Muscle layer of duodenum (tissue), 2 donors: ENCODE data around the gene PRSS50.
A peak's percentile ranks its signal among the peaks of the same experiment; 100 is the strongest.

ENCODE experiments used
- H3K27ac ChIP-seq: one replicate; pipeline ENCODE4 v1.7.0; 2013; ENCODE audit warnings: mild to moderate bottlenecking, low read length
- H3K27me3 ChIP-seq: one replicate; pipeline ENCODE4 v1.7.0; 2013; ENCODE audit warnings: low read depth, mild to moderate bottlenecking, control low read depth, low read length
- H3K36me3 ChIP-seq, 2 donors: one replicate each; pipeline ENCODE4 v1.7.0; 2013; ENCODE audit warnings: low read length in 2 of 2, control low read depth in 1 of 2, mild to moderate bottlenecking in 1 of 2; ENCODE audit not compliant: insufficient read depth in 2 of 2, control insufficient read depth in 1 of 2
- H3K4me1 ChIP-seq, 2 donors: one replicate each; pipeline ENCODE4 v1.7.0; 2013; ENCODE audit warnings: low read length in 2 of 2, mild to moderate bottlenecking in 2 of 2, control low read depth in 1 of 2, moderate library complexity in 1 of 2; ENCODE audit not compliant: insufficient read depth in 2 of 2, control insufficient read depth in 1 of 2
- H3K4me3 ChIP-seq, 2 donors: one replicate each; pipeline ENCODE4 v1.7.0; 2013; ENCODE audit warnings: low read length in 2 of 2, low read depth in 1 of 2, mild to moderate bottlenecking in 1 of 2
- H3K9me3 ChIP-seq, 2 donors: one replicate each; pipeline ENCODE4 v1.7.0; 2013; ENCODE audit warnings: low read length in 2 of 2, control low read depth in 1 of 2, mild to moderate bottlenecking in 1 of 2; ENCODE audit not compliant: control insufficient read depth in 1 of 2
- donor health status: healthy.

Gene PRSS50

DNA sequence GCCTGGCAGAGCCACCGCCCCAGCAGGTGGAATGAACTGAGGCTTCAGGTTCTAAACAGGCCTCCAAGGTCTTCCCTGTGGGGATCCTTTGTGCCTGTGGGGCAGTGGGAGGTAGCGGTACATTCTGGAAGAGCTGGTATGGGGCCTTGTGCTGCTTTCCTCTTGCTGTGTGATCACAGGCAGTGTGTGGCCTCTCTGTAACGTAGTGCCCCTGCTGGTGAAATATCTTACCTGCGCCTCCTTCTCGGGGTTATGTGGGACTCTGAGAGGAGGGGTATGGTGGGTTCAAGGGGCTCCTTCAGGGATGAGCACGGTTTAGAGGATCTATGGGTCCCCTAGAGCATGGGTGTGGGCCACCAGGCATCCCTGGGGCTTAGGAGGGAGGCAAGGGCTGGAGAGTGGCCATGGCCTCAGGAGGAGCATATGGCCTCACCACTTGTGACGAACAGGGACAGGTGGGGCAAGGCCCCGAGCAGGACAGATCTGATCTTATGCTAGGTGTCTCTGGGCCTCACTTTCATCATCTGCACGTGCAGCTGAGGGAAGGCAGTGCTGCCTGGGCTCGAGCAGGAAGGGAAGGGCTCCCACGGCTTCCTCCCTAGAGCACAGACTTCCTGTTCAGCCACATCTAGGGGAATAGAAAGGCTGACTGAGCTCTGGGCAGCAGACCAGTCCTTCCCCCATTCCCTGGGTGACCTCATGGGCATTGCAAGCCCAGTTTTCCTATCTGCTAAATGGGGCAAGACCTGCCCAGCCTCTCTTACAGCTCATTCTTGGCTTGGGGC is 22.3 kb downstream of the PRSS50 start:
- H3K27ac ChIP-seq: no peak overlapping the region
- no peaks in the 10 kb centered on the region for H3K27me3 ChIP-seq
- no peaks in the 10 kb centered on the region for H3K9me3 ChIP-seq
- H3K4me1 ChIP-seq: peaks cover 16 to 65% of the 10 kb centered on the region in 2 donors
- H3K36me3 ChIP-seq: no peaks in the 10 kb centered on the region
- H3K4me3 ChIP-seq: no peak overlapping the region

DNA sequence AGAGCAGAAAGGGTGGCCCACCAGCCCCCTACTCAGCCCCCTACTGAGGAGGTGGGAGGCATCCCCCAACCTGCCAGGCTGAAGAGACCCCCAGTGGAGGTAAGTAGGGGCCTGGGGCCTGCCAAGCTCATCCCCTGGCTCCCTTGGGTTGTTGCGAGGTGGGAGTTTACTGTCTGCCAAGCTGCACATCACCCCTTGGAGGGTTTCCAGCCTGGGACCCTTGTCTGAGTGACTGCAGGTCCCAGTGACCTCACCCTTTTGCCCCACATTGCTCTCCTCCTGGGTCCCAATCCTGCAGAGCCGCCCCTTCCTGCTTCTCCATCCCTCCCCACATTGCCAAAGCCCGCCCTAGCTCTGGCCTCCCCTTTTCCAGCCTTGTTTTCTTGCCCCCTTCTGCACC is 23.1 kb downstream of the PRSS50 start:
- Histone ChIP-seq H3K27me3 (no peaks in the 10 kb centered on the region), H3K9me3 (no peaks in the 10 kb centered on the region), H3K4me3 (peak overlapping the region in 1 of 2 donors; percentile 85), H3K27ac (no peak overlapping the region), H3K36me3 (no peaks in the 10 kb centered on the region), H3K4me1 (peaks cover 16 to 58% of the 10 kb centered on the region in 2 donors)

DNA sequence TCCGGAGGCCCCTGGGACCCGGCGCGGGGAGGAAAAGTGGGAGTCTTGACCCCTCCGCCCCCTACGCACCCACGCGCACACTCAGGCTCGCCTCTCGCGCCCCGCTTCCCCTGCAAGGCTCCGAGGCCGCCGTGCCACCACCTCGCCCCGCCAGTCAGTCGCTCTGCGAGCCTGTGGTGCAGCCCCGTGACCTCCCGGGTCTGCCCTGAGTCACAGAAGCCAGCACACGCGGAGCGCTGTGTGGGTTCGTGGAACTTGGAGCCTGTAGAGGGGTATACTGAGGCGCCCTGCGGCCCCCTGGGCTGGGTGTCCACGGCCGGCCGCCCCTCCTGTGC is 23.8 kb downstream of the PRSS50 start:
- Histone ChIP-seq H3K36me3 (no peaks in the 10 kb centered on the region), H3K4me1 (peaks cover 16 to 51% of the 10 kb centered on the region in 2 donors), H3K27ac (no peak overlapping the region), H3K4me3 (peak overlapping the region in 1 of 2 donors; percentile 85), H3K9me3 (no peaks in the 10 kb centered on the region), H3K27me3 (no peaks in the 10 kb centered on the region)

DNA sequence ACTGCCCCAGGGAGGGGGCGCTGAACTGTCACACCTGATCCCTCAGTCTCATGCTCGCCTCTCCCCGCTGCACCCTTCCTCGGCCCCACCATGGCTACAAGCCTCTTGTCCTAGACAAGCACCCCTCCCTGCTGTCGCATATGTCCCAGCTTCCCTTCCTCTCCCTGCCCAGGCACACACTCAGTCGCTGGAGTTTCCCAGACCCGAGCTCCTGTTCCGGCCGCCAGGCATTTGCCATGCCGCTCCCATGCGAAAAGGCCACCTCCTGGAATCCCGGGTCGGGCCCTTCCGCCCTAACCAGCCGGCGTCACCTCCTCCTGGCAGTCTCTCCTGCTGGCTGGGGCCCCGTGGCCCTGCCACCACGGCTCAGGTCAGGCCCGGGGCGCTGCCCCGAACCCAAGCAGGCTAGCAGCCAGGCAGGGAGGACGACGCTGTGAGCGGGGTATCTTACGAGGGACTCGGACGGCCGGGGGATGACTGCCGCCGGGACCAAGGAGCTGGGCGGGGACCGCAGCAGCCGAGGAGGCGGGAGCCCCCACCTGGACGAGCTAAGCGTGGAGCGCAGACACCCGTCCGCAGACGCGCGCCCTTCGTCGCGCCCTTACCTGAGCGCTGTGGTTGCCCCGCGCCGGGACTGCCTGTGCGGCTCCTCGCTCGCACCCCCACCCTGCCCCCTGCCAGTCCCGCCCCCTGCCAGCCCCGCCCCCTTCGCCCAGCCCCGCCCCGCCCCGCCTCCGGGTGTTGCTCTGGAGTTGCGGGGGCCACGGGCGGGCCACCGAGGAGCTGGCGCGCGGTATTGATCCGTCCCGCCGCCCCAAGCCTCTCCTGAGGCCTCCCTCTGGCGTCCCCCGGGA is 24.4 kb downstream of the PRSS50 start, which contains the start of gene ALS2CL:
Gene ALS2CL (minus strand): TSS at position 642 of the 854 bp plus-strand sequence. CDS start 4,239 bp downstream, outside the sequence.
- H3K27ac ChIP-seq: peak within 1 kb of the TSS; percentile 60
- H3K9me3 ChIP-seq: no peaks in the 10 kb centered on the region
- H3K4me1 ChIP-seq: peaks cover 16 to 50% of the 10 kb centered on the region in 2 donors
- no peaks in the 10 kb centered on the region for H3K36me3 ChIP-seq
- peak within 1 kb of the TSS; percentile 70 to 85 for H3K4me3 ChIP-seq
- H3K27me3 ChIP-seq: no peaks in the 10 kb centered on the region

DNA sequence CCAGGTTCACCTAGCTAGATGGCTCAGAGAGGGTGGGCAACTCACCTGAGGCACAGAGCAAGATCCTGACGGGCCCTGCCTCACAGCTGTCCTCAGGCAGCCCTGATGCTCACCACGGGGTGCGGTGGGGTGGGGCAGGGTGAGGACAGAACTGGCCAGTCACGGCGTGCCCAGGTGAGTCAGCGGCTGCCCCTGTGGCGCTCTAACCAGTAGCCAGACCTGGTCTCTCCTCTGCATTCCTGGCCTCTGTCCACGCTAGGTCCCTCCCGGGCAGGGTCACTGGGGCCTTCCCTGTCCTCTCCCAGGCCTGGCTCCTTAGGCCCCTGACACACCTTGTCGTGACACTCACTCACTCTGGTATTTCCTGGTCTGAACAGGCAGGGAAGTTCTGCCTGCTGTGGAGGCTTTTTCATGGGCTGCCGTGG is 25.1 kb downstream of the PRSS50 start:
- H3K4me1 ChIP-seq: peaks cover 16 to 50% of the 10 kb centered on the region in 2 donors
- no peaks in the 10 kb centered on the region for H3K27me3 ChIP-seq
- H3K27ac ChIP-seq: peak overlapping the region; percentile 60
- no peaks in the 10 kb centered on the region for H3K36me3 ChIP-seq
- H3K9me3 ChIP-seq: no peaks in the 10 kb centered on the region
- peak overlapping the region; percentile 70 to 85 for H3K4me3 ChIP-seq

DNA sequence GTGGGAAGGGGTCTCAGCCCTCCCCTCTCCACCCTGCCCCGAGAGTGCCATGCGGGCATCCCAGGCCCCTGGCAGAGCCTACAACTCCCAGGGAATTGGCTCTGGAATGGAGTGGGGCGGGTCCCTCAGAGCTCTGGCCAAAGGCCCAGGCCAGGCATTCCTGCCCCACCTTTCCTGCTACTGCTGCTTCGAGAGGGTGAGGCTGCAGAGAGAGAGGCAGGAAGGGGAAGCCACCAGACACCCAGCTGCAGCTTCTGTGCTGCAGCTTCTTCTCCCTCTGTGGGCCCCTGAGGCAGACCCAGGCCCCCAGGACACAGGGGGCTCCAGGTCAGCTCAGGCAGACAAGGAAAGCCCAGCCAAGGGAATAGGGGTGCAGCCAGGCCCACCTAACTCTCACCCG is 26.9 kb downstream of the PRSS50 start:
- Histone ChIP-seq H3K27me3 (no peaks in the 10 kb centered on the region), H3K4me1 (peaks cover 11 to 34% of the 10 kb centered on the region in 2 donors), H3K36me3 (no peaks in the 10 kb centered on the region), H3K4me3 (no peak overlapping the region), H3K27ac (no peak overlapping the region), H3K9me3 (no peaks in the 10 kb centered on the region)

DNA sequence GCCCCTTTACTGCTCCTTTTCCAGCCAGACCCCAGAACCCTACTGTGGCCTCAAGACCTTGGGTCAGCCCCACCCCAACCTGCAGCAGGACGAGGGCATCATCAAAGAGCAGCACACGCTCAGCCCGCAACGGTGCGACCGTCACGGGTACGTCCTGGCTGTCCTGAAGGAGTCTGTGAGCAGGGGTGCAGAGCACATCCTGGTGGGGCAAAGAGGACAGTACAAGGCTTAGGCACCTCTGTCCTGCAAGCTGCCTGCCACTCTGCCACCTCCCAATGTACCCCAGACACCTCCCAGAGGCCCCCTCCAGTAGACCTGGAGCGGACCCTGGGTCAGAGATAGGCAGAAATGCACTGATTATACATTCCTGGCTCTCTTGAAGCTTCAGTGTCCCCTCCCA is 32.2 kb downstream of the PRSS50 start:
- H3K27ac ChIP-seq: no peak overlapping the region
- no peaks in the 10 kb centered on the region for H3K36me3 ChIP-seq
- no peak overlapping the region for H3K4me3 ChIP-seq

DNA sequence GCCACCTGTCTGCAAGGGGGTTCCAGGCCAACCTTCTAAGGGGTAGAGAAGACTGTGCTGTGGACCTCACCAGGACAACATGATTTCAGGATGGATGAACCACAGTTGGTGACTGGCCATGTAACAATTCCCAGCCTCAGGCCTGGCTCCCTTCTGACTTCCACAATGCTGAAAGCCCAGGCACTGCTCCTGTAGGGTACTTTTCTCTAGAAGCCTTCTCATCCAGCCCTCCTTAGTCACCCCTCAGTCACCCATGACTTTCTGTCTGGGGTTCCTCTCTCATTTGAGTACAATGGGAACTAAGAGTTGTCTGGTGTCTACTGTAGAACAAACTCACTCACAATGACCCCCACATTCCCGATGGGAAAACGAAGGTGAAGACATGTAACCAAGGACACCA is 32.8 kb downstream of the PRSS50 start:
- no peaks in the 10 kb centered on the region for H3K36me3 ChIP-seq
- H3K4me1 ChIP-seq: no peaks in the 10 kb centered on the region
- H3K27me3 ChIP-seq: no peaks in the 10 kb centered on the region
- H3K27ac ChIP-seq: no peak overlapping the region
- H3K4me3 ChIP-seq: no peak overlapping the region
- H3K9me3 ChIP-seq: no peaks in the 10 kb centered on the region

More for the DNA sequence above, 32.2 kb downstream of the PRSS50 start:
- Histone ChIP-seq H3K9me3 (no peaks in the 10 kb centered on the region), H3K4me1 (peaks cover 0 to 2% of the 10 kb centered on the region in 2 donors), H3K27me3 (no peaks in the 10 kb centered on the region)

DNA sequence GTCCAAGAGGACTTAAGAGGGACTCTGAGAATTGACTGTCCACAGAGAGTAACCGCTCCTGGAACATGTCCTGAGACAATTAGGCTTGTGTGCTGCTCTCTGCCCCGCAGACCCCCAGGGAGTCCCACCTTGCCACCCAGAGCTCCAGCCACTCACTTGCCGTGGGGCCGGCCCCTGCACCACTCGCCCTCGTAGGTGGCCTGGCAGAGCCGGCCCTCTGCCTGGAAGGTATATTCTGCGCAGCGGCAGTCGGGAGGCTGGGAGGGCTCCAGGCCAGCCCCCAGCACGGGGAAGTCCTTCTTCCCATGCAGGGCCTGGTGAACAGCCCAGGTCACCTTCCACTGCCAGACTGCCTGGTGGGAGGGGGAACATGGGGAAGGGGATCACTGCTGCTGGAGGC is 34.7 kb downstream of the PRSS50 start:
- Histone ChIP-seq H3K36me3 (no peaks in the 10 kb centered on the region), H3K4me1 (no peaks in the 10 kb centered on the region), H3K27me3 (no peaks in the 10 kb centered on the region), H3K9me3 (no peaks in the 10 kb centered on the region), H3K4me3 (no peak overlapping the region), H3K27ac (no peak overlapping the region)

DNA sequence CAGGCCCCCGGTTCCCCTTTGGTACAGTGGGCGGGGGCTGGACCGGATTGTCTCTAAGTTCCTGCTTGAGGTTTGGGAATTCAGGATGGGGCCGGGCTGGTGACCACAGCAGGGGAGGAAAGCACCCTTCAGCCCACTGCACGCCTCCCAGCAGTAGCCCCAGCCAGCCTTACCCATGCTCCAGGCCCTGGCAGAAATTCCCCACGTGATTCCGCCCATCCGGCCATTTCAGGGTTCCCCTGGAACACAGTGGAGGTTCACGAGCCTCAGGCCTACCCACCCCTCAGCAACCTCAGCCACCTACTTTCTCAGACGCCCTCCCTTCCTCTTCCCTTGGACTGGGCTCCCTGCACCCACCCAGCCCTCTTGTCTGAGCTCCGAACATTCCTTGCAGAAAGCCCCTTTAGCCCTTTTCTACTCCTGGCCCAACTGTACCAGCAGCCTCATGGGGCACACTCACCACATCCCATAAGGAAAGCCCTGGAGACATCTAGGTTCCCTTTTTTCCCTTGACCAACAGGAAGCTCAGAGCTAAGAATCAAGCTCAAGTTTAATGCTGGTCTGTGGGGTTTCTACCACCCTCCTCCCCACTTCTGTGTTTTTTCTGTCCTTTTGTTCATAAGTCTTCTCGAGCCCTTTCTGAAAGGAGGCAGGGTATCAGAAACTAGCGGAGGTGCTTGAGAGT is 35.7 kb downstream of the PRSS50 start:
- Histone ChIP-seq H3K9me3 (no peaks in the 10 kb centered on the region), H3K4me3 (no peak overlapping the region), H3K36me3 (no peaks in the 10 kb centered on the region), H3K4me1 (no peaks in the 10 kb centered on the region), H3K27me3 (no peaks in the 10 kb centered on the region), H3K27ac (no peak overlapping the region)

DNA sequence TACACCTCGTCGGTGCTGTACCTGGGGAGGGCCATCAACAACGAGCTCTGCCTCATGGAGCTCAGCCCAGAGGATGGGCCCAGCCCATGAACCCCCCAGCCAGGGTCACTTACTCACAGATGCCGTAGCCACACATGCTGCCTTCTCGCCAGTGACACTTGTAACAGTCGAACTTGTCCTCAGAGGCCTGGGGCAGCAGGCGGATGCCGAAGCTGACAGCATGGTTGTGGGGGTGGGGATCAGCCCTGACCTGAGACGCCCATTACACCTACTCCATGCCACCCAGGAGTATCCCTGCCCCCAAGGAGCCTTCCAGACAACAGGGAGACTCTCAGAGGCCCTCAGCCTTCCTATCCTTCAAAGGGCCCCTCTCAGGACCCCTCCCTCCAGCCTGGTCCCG is 36.3 kb downstream of the PRSS50 start:
- no peaks in the 10 kb centered on the region for H3K27me3 ChIP-seq
- no peaks in the 10 kb centered on the region for H3K4me1 ChIP-seq
- H3K36me3 ChIP-seq: no peaks in the 10 kb centered on the region
- no peaks in the 10 kb centered on the region for H3K9me3 ChIP-seq
- H3K27ac ChIP-seq: no peak overlapping the region
- no peak overlapping the region for H3K4me3 ChIP-seq
